ENCODE measurements around the gene SPSB3. TPM values are rescaled to one million over a fixed set of nuclear protein-coding genes. Genes with fewer than 3 reads are reported as not detected.

The SPSB3 gene
- total and polyA plus RNA-seq, 9 of the 15 experiments (the other 6 are each of a cell fraction or from before 2014, with no cell fraction given), result 0.39 to 37.4 (median 7.1) TPM

DNA sequence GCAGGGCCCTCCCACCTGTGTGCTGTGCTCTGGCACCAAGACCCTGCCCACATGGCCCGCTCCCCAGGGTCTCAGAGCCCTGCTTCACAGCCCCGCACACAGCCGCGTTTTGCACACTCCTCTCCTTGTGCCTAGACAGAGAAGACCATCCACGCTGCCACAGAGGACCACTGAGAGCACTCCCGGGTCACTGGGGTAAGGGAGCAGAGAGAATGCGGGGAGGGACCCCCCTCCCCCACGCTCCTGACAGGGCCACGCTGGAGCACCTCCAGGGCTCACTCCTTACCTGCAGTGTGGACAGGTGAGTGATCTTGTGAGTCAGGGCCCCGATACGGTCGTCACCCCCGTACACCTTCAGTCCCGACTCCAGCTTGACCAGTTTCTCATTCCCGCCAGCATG is 37.2 kb upstream of the SPSB3 start:
- Histone ChIP-seq H3K79me2 (ENCODE audit: control insufficient read depth, insufficient read depth, low read length) (no peaks in the 10 kb centered on the region), H3K9me1 (ENCODE audit: control insufficient read depth, insufficient read depth, low read length) (no peaks in the 10 kb centered on the region), H3K27ac (ENCODE audit: extremely low read depth, low read depth, low read length) (no peak overlapping the region), H3K4me3 (no peak overlapping the region), H3K36me3 (ENCODE audit: control insufficient read depth, insufficient read depth, low read length) (peaks cover 3% of the 10 kb centered on the region; the same call in 1 of the 3 replicates), H3K9me3 (replicated peaks; ENCODE audit: control insufficient read depth, insufficient read depth, low read depth, low read length) (no peaks in the 10 kb centered on the region), H4K20me1 (replicated peaks; ENCODE audit: control insufficient read depth, insufficient read depth, low read length) (no peaks in the 10 kb centered on the region), H3K9ac (ENCODE audit: insufficient read depth in 1 of 2, low read depth in 2 of 2, low read length in 2 of 2) (peak overlapping the region in 1 of 2 experiments; percentile 17; a peak in 1 of 4 replicates), H3K4me1 (replicated peaks in 1 of 2; ENCODE audit: control insufficient read depth in 2 of 2, insufficient read depth in 2 of 2, low read length in 2 of 2) (peaks cover 0 to 49% of the 10 kb centered on the region in 2 experiments; a peak in 2 of 5 replicates), H3K4me2 (ENCODE audit: insufficient read depth, low read length) (no peak overlapping the region), H2AFZ (ENCODE audit: low read depth, low read length) (no peak overlapping the region), H3K27me3 (ENCODE audit: control insufficient read depth in 2 of 2, insufficient read depth in 2 of 2, low read length in 2 of 2) (no peaks in the 10 kb centered on the region)
- no peak for TF ChIP-seq RHOXF2B (CRISPR knock-in tag; conservative IDR thresholded peaks at IDR 0.05)
- no peak for TF ChIP-seq YY1 (IDR thresholded peaks at IDR 0.05; ENCODE audit: borderline replicate concordance in 1 of 3, control insufficient read depth in 1 of 3, extremely low read depth in 1 of 3, insufficient read depth in 3 of 3, insufficient read length in 1 of 3, insufficient replicate concordance in 2 of 3, low read depth in 1 of 3, low read length in 2 of 3)
- TF ChIP-seq FOXJ2 (tag; IDR thresholded peaks at IDR 0.05), result no peak
- no peak for TF ChIP-seq SRSF3 (IDR thresholded peaks at IDR 0.05; ENCODE audit: insufficient read depth, low read length)
- no peak for TF ChIP-seq EP300 (IDR thresholded peaks at IDR 0.05; ENCODE audit: low read length)
- TF ChIP-seq SNIP1 (IDR thresholded peaks at IDR 0.05; ENCODE audit: low read depth), result no peak
- no peak for TF ChIP-seq NBN (IDR thresholded peaks at IDR 0.05; ENCODE audit: low read depth)
- TF ChIP-seq ZBTB8A (IDR thresholded peaks at IDR 0.05; ENCODE audit: partially characterized antibody), result no peak
- no peak for TF ChIP-seq CBX2 (IDR thresholded peaks at IDR 0.05; ENCODE audit: insufficient read depth, low read length, poor library complexity, severe bottlenecking)
- no peak for TF ChIP-seq ADNP (tag; IDR thresholded peaks at IDR 0.05)
- no peak for TF ChIP-seq NR2F6 (CRISPR knock-in tag; IDR thresholded peaks at IDR 0.05)
- no peak for TF ChIP-seq HNRNPK (IDR thresholded peaks at IDR 0.05; ENCODE audit: low read depth, low read length, poor library complexity, severe bottlenecking)
- no peak for TF ChIP-seq TAF15 (IDR thresholded peaks at IDR 0.05; ENCODE audit: low read depth, low read length)
- no peak for TF ChIP-seq PRMT5 (CRISPR knock-in tag; IDR thresholded peaks at IDR 0.05)
- no peak for TF ChIP-seq BRD9 (IDR thresholded peaks at IDR 0.05; ENCODE audit: low read depth, partially characterized antibody)
- intact Hi-C loops (cut with micrococcal nuclease), result no loop called here
- ChIA-PET CTCF (ENCODE audit: low intra/inter-chr PET ratio) (no interaction called here), POLR2A (interaction anchor here (0.6 kb wide), 1 partner anchor 95 kb away, joined by 3 read pairs; no protein-coding TSS in a partner anchor)
- in situ Hi-C loops (cut with MboI), result no loop called here
- 83% methylated on average over 15 of the region's 15 CpGs for WGBS (ENCODE audit: insufficient coverage, low coverage, missing lambda C conversion rate)
- FAIRE-seq (no peak), ATAC-seq (no peak), DNase-seq (ENCODE audit: extremely low read depth in 1 of 4, low spot score in 3 of 4) (no peak)
- no TSS peak for BruUV-seq (replicated peaks)

Data from K562 (cell line).